HG03439 (cell line): ENCODE data around the gene C1QTNF12.

ENCODE experiments used
- ATAC-seq: cut with Tn5 transposase; IDR thresholded peaks from one replicate; pipeline ENCODE4 v1.9.1; 2021; ENCODE audit warnings: mild to moderate bottlenecking, moderate library complexity; ENCODE audit not compliant: unreplicated experiment

C1QTNF12 gene

DNA sequence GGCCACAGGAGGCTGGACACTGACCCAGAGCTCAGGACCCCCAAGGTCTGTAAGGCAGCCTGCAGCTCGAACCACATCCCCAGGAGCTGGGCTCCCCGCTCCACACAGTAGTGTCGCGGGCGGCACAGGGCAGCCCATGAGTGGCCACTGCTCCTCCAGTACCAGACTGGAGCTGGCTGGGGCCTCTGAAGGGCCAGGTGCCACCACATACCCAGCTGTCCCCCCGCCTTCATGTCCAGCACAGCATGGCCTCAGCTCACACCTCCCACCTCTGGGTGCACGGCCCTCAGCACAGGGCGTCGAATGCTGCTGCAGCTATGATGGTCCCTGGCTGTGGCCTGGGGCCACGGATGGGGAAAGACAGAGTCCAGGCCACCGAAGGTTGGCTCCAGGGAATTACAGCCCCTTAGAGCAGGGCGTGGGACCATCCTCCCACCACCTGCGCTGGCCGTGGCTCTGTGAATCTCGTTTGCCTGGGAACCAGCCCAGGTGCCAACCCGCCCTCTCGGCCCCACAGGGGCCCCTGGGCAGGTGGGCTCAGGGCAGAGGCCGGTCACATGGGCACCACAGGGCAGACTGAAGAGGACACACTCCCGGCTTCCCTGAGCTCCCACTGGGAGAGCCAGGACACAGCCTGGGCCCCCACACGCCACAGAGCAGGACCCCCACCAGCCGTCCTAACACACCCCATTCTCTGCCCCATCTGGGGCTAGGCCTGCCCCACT is 30.5 kb downstream of the C1QTNF12 start:
- ATAC-seq: no peak

DNA sequence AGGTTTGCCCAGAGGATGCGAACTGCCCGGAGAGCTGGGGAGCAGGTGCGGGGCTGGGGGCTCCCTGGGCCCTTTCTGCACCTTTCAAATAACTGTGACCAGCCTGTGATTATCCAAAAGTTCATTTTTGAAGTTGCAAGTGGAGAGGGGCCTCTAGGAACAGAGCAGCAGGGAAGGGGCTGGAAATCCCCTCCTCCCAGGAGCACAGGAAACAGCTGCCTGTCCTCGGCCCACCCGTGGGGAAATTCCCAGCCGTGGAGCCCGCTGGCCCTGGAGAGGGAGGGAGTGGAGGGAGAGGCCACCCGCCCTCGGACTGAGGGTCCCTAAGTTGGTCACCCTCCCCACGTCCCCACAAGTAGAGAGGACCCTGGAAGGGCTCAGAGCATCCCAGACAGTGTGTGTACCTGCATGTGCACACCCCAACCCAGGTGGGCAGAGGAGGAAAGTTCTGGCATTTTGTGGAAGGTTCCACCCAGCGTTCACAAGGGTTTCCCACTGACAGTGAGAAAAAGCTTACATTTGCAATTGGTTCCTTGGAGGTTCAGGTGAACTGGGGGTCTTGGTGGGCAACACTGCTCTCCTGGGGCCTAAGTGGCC is 31.3 kb downstream of the C1QTNF12 start:
- ATAC-seq: no peak

DNA sequence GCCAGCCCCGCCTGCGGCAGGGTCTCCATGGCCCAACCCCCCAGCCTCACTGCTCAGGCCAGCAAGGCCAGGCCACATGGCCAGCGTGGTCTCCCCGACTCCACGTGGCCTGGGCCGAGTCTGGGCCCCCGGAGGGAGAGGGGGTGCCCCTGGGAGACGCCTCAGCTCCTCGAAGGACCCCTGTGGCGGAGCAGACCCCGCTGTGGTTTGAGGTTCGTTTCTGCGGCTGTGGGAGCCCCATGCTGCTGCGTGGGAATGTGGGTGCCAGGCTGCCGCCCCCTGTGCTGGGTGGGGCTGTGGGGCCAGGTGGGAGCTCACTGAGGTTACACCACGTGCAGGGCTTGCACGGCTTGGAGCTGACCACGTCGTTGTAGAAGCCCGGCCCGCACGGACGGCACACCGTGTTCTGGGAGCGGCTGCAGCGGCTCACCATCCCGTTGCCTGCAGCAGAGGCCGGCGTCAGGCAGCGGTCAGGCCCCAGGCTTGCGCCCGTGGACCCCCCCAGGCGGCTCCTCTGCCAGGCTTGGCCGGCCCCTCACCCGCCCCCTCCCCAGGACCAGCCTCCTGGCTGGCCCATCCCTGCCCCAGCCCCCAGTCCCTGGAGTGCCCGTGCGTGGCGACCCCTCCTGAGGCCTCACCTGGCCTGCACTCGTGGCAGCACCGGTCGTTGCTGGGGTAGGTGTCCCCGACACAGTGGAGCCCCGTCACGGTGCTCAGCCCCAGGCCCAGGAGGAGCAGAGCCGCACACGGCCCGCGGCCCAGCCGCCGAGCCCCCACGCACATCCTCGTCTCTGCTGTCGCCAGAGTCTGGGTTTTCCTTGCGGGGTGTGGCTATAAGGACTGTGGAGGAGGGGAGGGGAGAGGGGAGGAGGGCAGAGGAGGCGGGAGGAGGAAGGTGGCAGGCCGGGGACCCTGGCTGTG is 32.9 kb downstream of the C1QTNF12 start, which contains the start of gene TNFRSF4:
Gene TNFRSF4, minus strand, starts transcription at position 809 of the 921 bp plus-strand sequence. Its CDS starts 26 bp downstream, at position 783.
- no peak for ATAC-seq

DNA sequence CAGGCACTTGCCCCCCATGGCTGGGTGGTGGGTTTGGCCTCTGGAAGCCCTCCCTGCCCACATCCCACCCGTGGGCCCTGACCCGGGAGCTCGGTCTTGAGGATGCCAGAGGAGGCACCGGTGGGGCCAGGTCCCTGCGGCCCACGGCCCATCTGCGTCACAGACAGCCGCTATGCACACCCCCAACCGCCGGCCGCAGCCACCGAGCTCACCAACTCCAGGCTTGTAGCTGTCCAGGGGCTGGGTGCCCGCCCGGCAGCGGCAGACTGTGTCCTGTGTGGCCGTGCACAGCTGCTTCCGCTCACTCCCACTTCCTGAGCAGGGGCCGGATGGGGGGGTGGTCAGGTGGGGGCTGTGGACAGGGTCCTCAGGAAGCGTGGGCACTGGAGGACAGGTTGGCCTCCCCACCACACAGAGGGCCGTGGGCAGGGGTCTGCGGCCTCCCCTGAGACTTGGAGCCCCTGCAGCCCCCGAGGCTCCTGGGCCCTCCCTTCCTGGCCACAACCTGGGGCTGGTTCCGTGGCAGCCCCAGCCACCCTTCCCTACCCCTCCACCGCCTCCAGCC is 33.7 kb downstream of the C1QTNF12 start:
- no peak for ATAC-seq

DNA sequence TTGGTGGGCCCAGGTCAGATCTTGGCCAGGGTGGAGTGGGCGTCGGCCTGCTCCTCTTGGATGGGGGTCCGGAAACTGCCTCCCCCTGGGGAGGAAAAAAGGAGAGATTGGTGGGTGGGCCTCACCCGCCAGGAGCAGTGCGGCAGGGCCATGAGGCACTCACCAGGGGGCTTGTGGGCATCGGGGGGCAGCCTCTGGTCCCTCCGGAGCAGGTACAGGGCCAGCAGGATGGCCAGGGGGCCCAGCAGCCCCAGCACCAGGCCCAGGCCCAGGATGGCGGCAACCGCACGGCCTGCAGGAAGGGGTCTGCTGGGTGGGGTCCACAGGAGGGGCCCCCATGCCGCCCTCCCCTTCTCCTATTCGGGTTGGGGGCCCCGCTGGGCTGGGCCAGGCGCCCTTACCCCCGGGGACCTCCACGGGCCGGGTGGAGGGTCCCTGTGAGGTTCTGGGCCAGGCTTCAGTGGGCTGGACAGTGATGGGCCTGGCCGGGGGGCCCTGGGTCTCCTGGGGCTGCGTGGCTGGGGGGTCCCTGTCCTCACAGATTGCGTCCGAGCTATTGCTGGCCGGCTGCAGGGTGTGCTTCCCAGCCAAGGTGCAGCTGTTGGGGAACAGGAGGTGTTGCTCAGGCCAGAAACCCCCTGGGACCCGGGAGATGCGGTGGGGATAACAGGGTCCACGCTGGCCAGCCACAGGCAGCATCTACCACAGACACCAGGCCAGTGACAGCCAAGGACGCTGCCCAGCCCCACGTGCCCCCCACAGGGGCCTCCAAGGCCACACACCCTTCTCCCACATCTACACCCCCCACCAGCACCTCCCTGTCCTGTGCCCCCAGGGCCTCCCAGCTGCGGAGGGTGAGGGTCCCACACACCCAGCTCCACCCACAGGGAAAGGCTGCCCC is 34.7 kb downstream of the C1QTNF12 start:
- ATAC-seq: no peak

DNA sequence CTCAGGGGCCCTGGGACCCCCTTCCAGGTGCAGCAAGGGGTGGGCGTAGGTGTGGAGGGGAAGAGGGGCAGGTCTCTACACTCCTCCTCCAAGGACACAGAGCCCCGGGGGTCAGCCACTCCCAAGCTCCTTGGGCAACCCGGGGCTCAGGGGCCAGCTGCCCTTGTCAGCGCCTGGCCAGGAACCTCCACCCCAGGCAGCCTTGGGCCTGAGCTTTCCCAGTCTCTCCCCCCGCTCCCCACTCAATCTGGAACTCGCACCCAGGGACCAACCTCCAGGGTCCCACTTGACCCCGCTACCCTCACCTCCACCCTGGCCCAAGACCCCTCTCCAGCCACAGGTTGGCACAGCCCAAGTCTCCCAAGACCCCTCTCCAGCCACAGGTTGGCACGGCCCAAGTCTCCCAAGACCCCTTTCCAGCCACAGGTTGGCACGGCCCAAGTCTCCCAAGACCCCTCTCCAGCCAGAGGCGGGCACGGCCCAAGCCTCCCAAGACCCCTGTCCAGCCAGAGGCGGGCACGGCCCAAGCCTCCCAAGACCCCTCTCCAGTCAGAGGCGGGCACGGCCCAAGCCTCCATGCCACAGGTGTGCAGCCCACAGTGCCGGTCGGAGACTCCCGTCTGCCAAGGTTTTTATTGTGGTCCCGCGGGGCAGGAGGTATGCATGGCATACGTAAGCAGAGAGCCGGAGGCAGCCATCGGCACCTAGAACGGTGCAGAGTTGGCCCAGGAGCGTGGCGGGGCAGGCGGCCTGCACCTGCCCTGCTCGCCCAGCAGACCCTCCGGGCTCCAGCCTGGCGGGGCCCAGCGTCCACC is 35.6 kb downstream of the C1QTNF12 start:
- no peak for ATAC-seq

DNA sequence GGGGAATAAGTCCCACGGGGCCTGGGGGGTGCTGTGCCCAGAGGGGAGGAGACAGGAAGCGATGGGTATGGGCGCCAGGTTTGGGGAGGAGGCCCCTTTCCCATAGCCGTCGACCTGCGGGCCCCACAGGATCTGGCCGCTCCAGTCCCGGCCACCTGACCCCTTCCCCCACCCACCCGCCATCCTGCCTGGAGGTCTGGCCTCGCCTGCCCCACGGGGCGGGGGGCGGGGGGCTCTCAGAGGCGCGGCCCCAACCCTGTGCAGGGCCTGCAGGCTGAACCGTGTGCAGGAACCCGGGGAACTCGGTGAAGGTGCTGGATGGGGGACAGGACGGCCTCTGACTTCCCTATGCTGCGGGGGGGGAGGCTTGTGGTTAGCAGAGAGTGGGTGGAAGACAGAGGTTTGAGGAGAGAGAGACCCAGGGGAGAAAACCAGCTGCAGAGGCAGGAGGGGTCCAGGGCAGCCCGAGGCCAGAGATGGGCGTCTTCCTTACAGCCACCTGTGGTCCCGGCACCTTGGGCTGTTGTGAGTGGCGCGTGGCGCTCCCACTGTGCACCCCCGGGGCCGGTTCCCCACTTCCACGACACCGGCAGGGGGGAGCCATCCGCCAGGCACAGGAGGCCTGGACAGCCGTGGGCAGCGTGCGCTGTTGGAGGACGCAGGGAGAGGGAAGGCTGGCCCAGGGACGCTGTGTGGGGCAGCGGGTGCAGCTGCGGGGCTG is 37.6 kb downstream of the C1QTNF12 start:
- ATAC-seq: no peak

DNA sequence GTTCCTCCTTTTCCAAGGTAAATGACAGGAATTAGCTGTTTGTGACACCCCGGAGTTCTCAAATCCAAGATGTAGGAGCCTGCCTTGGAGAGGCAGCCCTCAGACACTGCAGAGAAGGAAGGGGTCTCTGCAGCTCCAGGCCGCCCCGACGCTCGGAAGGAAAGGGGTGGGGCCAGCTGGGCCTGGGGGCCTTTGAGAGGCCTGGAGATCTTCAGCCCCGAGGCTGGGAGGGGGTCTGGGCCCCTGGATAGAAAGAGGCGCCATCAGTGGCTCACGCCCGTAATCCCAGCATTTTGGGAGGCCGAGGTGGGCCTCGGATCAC is 39.0 kb downstream of the C1QTNF12 start:
- ATAC-seq: no peak

DNA sequence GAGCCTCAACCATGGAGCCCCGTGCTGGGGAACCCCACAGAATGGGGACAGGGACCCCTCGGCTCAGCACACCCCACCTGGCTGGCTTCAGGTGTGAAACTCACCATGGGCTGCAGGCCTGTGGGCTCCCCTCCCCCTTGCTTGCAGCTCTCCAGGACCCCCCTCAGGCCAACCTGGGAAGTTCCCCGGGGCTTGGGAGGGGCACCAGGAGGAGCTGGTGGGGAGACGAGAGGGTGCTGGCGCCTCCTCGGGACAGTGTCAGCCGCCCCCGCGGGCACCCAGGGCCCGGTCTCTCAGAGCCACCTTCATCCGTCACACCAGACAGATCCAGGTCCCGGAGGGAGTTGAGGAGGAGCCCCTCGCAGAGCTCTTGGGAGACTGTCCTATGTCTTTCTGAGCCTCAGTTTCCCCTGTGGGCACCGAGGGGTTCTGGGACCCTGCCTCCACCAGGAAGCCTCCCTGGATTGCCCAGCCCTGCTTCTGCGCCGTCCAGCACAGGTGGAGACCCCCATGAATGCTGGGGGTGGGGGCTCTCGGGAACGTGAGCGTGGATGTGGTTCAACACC is 39.5 kb downstream of the C1QTNF12 start:
- ATAC-seq: no peak

DNA sequence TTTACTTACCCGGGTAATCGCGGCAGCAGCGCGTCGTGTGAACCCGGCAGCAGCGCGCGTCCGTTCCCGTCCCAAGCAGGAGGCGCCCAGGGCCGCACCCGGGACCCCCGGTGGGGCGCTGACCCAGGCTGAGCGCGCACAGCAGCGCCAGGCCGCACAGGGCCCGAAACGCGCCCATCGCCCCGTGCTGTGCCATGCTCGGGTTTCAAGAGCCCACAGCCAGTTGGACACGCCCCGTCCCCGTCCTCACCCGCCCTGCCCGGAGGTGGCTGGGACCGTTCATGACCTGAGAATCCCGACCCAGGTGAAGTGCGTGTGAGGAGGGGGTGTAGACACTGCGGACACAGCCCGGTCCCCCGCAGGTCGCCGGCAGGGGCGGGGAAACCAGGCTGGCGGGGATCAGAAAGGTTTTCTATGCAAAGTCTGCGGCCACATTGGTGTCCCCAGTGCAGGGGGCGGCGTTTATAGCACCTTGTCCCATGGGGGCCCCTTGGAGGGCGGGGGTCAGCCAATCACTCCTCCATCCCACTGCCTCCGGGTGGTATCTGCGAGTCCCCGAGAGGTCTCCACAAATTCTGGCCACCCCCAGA is 40.1 kb downstream of the C1QTNF12 start, which contains the start of gene TNFRSF18:
Gene TNFRSF18, minus strand, starts transcription at position 217 of the 590 bp plus-strand sequence. Its CDS starts 21 bp downstream, at position 196.
- ATAC-seq: no peak

DNA sequence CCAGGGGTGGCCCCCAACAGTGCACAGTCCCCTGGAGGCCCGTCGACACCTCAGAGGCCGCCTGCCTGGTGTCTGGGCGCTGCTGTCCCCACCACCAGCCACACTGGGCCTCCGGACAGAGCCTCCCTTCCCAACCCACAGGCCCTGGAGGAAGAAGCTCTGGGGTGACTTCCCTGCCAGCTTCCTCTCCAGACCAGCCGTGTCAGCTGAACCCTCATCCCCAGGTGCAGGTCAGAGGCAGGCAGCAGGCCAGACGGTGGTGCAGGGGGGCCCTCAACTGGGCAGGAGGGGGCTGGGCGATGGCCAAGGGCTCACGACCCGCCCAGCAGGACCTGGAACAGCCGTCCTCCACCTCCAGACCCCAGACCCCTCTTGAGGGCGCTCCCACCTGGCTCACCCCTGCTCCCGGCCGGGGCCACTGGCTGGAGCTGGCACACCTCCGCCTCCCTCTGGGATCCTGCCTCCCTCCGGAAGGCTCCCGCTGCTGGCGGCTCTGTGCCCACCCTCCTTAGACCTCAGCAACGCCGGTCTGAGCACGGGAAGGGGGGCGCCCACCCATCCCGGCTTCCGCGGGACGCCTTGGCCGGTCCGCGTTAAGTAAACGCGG is 40.6 kb downstream of the C1QTNF12 start:
- no peak for ATAC-seq

DNA sequence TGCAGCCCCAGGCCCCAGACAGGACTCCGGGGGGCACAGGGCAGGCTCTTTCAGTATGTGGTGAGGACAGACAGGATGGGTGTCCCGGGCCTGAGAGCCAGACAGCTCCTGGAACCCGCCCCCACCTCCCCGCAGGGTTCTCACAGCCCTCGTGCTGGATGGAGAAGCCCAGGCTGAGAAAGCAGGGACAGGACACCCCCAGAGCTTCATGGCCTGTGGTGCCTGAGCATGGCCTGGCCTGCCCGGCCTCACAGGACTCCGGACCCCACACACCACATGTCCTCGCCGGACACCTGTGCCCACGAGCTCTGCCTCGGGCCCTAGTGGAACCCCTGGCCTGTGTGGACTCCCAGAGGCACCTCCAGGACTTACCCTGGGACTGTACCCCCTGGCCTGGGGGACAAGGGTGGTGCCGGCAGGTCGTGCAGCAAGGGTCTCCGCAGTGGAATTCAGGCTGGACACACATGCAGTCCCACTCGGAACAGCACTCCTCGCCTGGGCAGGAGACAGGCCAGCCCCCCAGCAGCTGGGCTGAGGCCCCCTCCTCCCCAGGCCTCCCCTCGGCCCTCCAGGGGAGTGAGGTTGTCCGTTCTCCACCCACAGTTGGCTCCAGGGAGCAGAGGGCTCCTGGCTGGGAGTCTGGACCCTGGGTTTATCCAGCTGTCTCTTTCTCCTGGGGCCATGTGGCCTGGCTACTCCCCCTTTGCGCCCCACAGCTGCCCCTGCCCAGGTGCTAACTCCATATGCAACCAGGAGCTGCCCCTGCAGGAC is 41.3 kb downstream of the C1QTNF12 start:
- no peak for ATAC-seq

DNA sequence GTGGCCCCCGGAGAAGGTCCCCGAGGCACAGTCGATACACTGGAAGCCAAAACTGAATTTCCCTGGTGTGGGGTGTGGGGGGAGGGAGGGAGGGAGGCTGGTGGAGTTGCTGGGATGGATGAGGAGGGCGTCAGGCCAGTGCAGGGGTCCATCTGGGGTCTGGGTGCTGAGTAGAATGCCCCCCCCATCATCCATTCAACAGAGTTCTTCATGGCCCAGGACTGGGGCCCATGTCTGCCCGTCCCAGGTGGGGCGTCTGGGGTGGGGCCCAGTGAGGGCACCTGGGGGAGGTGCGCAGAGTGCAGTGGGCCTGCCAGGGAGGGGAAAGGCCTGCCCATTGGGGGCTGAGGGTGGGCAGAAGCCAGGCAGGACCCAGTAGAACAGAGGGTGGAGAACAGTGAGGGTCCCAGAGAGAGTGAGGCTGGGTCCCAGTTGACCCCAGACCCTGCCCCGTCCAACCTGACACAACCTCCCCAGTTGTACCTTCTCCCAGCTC is 42.0 kb downstream of the C1QTNF12 start:
- no peak for ATAC-seq

DNA sequence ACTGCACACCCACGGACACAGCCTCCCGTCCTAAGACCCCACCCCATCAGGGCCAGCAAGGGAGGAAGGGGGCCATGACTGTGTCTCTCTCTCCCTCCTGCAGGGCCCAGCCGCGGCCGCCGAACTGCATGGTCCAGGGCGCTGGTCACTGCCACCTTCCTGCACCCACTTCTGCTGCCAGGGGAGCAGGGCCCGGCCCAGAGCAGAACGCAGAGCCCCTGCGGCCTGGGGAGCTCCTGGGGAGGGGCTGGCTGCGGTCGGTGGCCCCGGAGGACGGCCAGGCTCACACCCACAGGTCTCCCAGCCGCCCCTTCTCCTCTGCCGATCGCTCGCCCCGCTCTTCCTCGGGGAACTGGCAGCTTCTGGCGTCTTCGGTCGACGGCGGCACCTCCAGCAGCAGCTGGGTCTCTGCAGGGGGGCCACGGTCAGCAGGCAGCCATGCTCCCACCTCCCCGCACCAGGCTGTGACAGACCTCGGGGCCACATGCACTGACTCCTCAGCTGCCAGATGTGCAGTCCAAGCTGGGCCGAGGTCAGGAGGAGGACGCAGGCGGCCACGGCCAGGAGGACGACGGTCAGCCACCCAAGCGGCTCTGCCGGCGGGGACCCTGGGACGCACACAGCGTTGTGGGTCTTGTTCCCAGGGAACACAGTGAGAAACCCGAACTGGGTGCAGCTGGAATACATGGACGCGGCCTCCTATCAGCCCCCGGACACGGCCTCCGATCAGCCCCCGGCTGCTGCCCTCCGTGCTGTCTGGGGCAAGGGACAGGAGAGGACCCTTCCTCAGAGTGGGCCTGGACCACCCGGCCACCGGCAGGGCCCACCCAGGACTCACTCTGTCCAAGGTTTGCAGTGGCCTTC is 42.7 kb downstream of the C1QTNF12 start:
- ATAC-seq: no peak

DNA sequence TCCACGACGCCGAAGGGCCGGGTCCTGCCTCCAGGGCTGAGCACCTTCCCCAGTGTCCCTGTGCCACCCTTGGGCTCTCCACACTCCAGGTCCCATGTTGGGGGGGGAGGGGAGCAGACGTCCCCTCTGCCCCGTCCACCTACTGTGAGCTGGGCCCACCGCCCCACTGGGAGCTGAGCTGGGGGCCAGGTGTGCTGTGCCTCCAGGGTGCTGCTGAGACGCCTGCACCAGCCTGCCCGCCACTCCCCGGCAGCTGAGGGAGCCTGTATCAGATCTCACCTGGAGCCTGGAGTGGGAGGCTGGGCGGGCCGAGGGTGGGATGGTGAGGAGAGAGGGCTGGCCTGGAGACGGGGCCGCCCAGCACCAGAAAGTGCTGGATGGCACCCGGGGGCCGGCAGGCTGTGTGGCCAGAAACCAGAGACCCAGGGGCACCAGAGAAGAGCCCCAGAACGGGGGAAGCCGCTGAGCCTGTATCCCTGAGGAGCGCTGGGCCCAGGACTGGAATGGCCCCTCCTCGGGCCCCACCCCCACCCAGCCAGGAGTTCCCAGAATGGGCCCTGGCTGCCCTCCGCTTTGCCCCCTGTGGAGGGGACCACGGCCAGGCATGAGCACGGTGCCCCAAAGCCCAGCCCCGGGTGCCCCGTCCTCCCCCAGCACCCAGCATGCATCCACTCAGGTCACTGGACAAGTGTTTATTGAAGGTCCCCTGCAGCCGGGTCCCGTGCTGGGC is 43.5 kb downstream of the C1QTNF12 start:
- no peak for ATAC-seq
